SK-N-SH (cell line): ENCODE results near the gene MAN1A2. TPM values are rescaled to one million over a fixed set of nuclear protein-coding genes. Genes with fewer than 3 reads are reported as not detected.

Experiments
- ELF1 ChIP-seq: IDR thresholded peaks from 2 replicates; pipeline ENCODE4 v1.4.0; 2012
- FOXM1 ChIP-seq: IDR thresholded peaks from 2 replicates; pipeline ENCODE4 v1.4.0; 2012; ENCODE audit warnings: low read depth, mild to moderate bottlenecking
- GATA2 ChIP-seq: sonication (generic); formaldehyde crosslinking; IDR thresholded peaks from 2 replicates; pipeline ENCODE4 v1.5.0; 2020; ENCODE audit warnings: mild to moderate bottlenecking, missing genetic modification reagents
- IRF3 ChIP-seq: fragments of 150-350 bp; IDR thresholded peaks from 2 replicates; pipeline ENCODE4 v1.6.1; 2016; ENCODE audit warnings: mild to moderate bottlenecking, low read depth, low read length
- MEF2A ChIP-seq: IDR thresholded peaks from 2 replicates; pipeline ENCODE4 v1.4.0; 2012; ENCODE audit warnings: low read depth, borderline replicate concordance
- MXI1 ChIP-seq: IDR thresholded peaks from 2 replicates; pipeline ENCODE4 v1.6.1; 2012; ENCODE audit warnings: mild to moderate bottlenecking, low read depth, low read length, improper control_type of control experiment
- NFIC ChIP-seq: IDR thresholded peaks from 2 replicates; pipeline ENCODE4 v1.4.0; 2012; ENCODE audit warnings: borderline replicate concordance
- NRF1 ChIP-seq: IDR thresholded peaks from 2 replicates; pipeline ENCODE4 v1.6.1; 2012; ENCODE audit warnings: low read depth, mild to moderate bottlenecking, low read length
- PBX3 ChIP-seq: IDR thresholded peaks from 2 replicates; pipeline ENCODE4; 2012
- POLR2AphosphoS5 ChIP-seq: IDR thresholded peaks from 2 replicates; pipeline ENCODE4 v1.6.1; 2012; ENCODE audit warnings: low read depth, low read length
- RAD21 ChIP-seq: IDR thresholded peaks from 2 replicates; pipeline ENCODE4 v1.6.1; 2012; ENCODE audit warnings: mild to moderate bottlenecking, low read length
- RCOR1 ChIP-seq: fragments of 150-350 bp; IDR thresholded peaks from 2 replicates; pipeline ENCODE4 v1.6.1; 2017; ENCODE audit warnings: antibody characterized with exemption, low read length
- RXRA ChIP-seq: IDR thresholded peaks from 2 replicates; pipeline ENCODE4 v1.4.0; 2012; ENCODE audit warnings: low read depth, mild to moderate bottlenecking, borderline replicate concordance
- TAF1 ChIP-seq: IDR thresholded peaks from 2 replicates; pipeline ENCODE4 v1.6.1; 2012; ENCODE audit warnings: low read depth, mild to moderate bottlenecking, low read length, moderate library complexity, borderline replicate concordance
- TEAD4 ChIP-seq: IDR thresholded peaks from 2 replicates; pipeline ENCODE4 v1.4.0; 2012; ENCODE audit warnings: mild to moderate bottlenecking, borderline replicate concordance; ENCODE audit not compliant: insufficient read depth
- YY1 ChIP-seq: IDR thresholded peaks from 2 replicates; pipeline ENCODE4 v1.4.0; 2012; ENCODE audit warnings: low read depth, mild to moderate bottlenecking
- polyA plus RNA-seq, 3 experiments: library from polyadenylated mRNA; depleted of rRNA; stranded (reverse); fragments of >200 nt; gene quantifications; 2 replicates each; pipeline ENCODE4 v1.2.3, GENCODE V29; 2012
- TF ChIP-seq, protein P1 (sequence below): IDR thresholded peaks from 2 replicates; pipeline ENCODE4 v1.6.1; 2012; ENCODE audit warnings: mild to moderate bottlenecking, low read depth, low read length, moderate library complexity
- TF ChIP-seq, protein P2 (sequence below): fragments of 150-350 bp; IDR thresholded peaks from 2 replicates; pipeline ENCODE4 v1.6.1; 2017; ENCODE audit warnings: antibody characterized with exemption, low read length, low read depth, borderline replicate concordance
- TF ChIP-seq, protein P3 (sequence below): IDR thresholded peaks from 2 replicates; pipeline ENCODE4 v1.4.0; 2012; ENCODE audit warnings: low read depth

MAN1A2 gene
- polyA plus RNA-seq, 1 of the 3 experiments (the other 2 are of a cell fraction), result 6.0 TPM

DNA sequence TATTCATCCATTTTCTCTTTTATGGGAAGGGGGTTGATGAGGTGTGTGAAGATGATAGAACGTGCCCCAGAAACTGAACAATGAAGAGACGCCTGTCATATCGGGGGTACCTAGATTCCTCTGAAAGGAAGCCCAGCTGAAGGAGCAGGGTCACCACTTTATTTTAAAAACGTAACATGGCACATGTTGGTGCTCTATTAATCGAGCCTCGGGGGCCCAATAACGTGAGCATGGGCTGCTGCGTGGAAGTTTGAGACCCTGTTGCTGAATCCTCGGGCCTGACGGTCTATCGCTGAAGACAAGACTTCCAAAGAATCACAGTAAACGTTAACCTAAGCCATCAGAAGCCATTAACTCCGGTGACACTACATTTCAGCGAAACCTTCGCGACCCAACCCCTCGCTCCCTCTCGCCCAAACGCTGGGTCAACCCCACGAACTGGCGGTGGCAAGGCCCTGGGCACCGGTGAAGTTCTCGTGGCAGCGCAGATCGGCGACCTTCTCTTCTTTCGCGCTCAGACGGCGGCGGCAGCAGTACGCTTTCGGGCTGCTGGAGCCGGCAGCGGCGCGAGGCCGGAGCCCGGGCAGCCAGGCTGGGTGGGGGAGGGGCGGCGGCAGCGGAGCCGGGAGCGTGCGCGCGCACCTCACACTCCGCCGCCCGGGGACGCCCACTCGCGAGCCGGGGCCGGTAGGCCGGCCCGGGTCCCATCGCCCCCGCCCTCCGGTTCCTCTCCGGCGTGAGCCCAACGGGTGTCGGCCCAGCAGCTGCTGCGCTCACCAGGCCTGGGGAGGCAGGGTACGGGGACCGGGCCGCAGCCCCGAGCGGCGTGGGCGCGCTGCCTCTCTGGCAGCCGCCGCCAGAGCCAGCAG is 838 bp upstream of the MAN1A2 start (continued):
- TF ChIP-seq, protein P1, sequence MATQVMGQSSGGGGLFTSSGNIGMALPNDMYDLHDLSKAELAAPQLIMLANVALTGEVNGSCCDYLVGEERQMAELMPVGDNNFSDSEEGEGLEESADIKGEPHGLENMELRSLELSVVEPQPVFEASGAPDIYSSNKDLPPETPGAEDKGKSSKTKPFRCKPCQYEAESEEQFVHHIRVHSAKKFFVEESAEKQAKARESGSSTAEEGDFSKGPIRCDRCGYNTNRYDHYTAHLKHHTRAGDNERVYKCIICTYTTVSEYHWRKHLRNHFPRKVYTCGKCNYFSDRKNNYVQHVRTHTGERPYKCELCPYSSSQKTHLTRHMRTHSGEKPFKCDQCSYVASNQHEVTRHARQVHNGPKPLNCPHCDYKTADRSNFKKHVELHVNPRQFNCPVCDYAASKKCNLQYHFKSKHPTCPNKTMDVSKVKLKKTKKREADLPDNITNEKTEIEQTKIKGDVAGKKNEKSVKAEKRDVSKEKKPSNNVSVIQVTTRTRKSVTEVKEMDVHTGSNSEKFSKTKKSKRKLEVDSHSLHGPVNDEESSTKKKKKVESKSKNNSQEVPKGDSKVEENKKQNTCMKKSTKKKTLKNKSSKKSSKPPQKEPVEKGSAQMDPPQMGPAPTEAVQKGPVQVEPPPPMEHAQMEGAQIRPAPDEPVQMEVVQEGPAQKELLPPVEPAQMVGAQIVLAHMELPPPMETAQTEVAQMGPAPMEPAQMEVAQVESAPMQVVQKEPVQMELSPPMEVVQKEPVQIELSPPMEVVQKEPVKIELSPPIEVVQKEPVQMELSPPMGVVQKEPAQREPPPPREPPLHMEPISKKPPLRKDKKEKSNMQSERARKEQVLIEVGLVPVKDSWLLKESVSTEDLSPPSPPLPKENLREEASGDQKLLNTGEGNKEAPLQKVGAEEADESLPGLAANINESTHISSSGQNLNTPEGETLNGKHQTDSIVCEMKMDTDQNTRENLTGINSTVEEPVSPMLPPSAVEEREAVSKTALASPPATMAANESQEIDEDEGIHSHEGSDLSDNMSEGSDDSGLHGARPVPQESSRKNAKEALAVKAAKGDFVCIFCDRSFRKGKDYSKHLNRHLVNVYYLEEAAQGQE, result no peak
- TF ChIP-seq, protein P2, sequence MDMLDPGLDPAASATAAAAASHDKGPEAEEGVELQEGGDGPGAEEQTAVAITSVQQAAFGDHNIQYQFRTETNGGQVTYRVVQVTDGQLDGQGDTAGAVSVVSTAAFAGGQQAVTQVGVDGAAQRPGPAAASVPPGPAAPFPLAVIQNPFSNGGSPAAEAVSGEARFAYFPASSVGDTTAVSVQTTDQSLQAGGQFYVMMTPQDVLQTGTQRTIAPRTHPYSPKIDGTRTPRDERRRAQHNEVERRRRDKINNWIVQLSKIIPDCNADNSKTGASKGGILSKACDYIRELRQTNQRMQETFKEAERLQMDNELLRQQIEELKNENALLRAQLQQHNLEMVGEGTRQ, result no peak
- TF ChIP-seq RXRA (no peak), MEF2A (no peak), GATA2 (CRISPR knock-in tag) (peak; percentile 19; the same call in 1 of the 2 replicates), TEAD4 (no peak), IRF3 (no peak), RAD21 (peak; percentile 18; the same call in 1 of the 2 replicates), YY1 (0 out of 2 replicates have a peak, but pooled peaks have one; percentile 15), FOXM1 (0 out of 2 replicates have a peak, but pooled peaks have one; percentile 2), ELF1 (no peak), NFIC (no peak), POLR2AphosphoS5 (0 out of 2 replicates have a peak, but pooled peaks have one; percentile 4), NRF1 (peak; percentile 50; the same call in 1 of the 2 replicates), MXI1 (0 out of 2 replicates have a peak, but pooled peaks have one; percentile 32), PBX3 (no peak), TAF1 (peak; percentile 57), RCOR1 (no peak)
- TF ChIP-seq, protein P3, sequence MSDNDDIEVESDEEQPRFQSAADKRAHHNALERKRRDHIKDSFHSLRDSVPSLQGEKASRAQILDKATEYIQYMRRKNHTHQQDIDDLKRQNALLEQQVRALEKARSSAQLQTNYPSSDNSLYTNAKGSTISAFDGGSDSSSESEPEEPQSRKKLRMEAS, result peak; percentile 49; the same call in 1 of the 2 replicates
- TF ChIP-seq, all 33 proteins: peak for 12
